NOMO-1 (cell line): ENCODE measurements around the gene SOAT2.
"Not testable (repeated sequence)": the region's sequence is repeated elsewhere in the genome, so short reads cannot be mapped to it uniquely, and the experiment has no call there.

Source experiments
- DNase-seq, 2 experiments: peaks; one replicate each; lab custom pipeline; 2025; ENCODE audit not compliant: unreplicated experiment in 2 of 2; lab: John Stamatoyannopoulos, UW

The SOAT2 gene

DNA sequence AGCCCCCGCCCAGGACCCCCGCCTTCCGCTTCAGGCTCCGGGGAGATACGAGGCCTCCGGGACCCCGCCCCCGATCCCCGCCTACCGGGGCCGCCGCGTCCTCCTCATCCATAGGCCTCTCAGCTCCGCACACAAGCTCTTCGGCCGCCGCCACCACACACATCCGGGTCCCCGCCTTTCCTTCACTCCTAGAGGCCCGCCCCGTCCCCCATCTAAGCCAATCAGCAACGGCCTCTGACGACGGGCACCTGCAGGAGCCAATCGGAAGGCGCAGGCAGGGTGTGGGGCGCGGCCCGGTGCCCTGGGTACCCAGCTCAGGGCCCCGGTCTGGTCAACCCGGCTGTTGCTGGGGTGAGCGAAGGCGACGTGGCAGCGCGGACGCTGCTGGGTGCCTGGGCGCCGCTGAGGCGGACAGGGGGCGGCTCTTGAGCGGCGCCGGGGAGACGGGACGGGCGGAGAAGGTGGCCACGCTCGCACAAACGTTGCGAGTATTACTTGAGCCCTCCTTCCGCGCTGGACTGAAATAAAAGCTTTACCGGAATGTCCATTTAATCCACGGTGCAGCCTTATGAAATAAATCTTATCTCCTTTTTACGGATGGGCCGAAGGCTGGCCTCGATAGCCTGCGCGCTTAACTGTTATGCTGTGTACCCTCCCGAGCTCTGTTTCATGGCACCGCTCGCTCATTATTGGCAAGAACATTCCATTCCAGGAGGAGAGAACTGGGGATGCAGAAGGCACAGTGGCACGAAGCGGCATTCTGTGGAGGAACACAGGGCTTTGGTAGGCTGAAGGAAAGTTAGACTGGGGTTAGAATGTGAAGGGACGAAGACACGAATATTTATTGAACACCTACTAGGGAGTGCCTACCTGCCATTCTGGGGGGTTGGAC is 23.8 kb upstream of the SOAT2 start, which contains the start of gene SPRYD3:
Gene SPRYD3, minus strand, starts transcription at position 165 of the 892 bp plus-strand sequence. Its CDS starts 57 bp downstream, at position 108.
- DNase-seq, result peak; percentile 91 to 96

DNA sequence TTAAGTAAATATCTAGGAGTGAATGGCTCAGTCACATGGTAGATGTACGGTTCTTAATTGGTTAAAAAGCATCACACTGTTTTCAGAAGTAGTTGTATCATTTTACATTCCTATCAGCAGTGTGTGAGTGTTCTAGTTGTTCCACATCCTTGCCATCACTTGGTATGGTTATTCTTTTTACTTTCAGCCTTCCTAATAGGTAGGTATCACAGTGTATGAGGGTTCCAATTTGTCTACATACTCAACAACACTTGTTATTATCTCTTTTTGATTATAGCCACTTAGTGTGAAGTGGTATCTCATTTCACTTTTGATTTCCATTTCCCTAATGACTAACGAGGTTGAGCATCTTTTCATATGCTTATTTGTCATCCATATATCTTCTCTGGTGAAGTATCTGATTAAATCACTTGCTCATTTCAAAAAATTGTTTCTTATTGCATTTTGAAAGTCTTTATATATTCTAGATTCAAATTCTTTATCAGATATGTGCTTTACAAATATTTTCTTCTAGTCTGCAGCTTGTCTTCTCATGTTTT is 20.6 kb upstream of the SOAT2 start:
- no peak for DNase-seq

DNA sequence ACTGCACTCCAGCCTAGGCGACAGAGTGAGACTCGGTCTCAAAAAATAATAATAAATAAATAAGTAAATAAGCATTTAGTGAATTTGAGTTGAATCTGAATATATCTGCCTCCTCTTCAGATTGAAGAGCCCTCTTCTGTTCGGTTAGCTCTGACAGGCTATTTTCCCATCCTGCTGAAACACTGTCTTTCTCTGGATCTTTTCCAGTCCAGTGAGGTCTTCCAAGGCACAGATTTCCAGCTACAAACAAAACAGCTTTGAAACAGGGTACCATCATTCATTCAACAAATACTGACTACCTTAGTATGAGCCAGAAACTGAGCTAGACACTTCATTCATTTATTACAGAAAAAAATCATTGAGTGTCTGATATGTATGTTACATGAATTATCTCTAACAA is 16.9 kb upstream of the SOAT2 start:
- no peak for DNase-seq

DNA sequence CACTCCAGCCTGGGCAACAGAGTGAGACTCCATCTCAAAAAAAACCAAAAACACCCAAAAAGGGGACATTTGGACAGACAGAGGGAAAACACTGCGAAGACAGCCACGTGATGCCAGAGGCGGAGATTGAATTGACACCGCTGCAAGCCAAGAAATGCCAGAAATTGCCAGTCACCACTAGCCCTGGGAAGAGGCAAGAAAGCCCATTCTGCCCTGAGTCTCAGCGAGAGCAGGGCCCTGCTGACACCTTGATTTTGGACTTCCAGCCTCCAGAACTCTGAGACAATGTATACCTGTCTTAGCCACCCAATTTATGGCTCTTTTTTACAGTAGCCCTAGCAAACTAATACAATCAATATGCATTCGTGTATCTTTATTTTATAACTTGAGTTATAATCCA is 13.2 kb upstream of the SOAT2 start:
- DNase-seq, result no peak

DNA sequence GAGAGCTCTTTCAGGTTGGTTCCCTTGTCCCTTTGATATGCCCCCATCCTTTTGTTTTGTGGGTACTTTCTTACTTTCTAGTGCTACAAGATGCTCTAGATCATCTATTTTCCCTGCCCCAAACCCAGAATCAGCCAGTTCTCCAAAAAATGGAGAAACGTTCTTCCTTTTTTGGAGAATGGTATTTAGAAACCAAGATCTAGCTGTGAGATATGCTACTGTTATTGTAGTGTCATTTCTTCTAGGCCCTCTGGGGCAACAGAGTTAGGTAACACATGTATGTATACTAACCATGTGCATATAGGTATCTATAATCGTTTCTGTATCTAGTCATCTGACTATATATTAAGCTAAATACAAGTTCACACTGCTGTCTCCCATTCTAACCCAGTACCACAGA is 12.7 kb upstream of the SOAT2 start:
- DNase-seq, result no peak

DNA sequence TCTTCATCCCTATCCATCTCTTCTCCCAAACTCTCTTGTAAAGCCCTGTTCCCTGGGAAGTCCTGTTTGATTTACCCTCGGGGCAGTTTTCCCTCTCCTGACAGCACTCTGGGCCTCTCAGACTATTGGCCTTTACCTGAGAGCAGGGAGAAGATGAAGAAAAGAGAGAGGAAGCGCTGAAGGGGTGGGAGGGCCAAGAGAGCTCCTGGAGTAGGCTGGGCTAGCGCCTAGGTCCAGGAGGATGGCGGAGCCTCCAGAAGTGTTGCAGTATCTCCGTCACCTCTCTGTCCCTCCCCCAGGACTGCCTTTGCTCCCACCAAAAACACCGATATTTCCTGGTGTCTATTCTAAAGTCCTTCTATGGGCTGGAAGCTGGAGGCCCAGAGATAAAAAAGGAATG is 11.5 kb upstream of the SOAT2 start:
- no peak for DNase-seq

DNA sequence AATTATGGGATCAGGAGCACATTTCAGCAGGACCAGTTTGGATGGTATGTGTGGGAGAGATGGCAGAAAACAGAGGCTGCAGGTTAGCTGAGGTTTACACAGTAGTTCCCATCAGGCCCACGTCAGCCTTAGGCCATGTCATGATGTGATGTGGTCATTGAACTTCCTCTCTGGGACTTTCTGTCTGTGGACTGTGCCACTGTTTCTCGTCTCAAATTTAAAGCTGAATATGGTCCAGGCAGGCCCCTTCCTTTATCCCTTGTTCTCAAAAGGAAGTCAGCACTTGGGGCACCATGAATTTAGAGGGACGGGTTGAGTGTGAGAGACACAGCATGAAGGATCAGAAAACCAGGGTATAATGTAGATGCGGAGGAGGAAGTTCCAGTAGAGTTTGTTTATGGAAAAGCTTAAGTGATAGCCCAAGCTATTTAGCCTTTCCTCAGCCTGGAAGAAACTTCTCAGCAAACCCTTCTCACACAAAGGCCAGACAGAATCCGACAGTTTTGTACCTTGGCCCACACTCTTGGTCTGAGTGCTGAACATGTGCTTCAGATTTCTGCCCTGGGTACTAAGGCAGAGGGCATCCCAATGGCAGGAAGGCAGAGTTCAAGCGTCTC is 9.4 kb upstream of the SOAT2 start:
- peak; percentile 22 to 69 for DNase-seq

DNA sequence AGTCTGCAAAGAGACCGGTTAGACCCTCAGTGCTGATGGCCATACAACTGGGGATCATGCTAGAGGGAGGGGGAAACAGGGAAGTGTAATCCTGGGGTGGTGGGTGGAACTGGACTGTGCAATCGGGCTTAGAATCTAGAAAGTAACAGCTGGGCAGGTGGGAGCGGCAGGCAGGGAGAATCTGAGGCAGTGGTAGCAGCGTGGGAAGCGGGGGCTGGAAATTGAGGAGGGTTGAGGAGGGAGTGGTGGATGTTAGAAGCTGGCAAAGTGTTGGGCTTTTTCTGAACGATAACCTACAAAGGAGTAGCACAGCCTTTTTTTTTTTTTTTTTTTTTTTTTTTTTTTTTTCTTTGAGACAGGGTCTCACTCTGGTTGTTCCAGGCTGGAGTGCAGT is 8.9 kb upstream of the SOAT2 start:
- DNase-seq, result no peak

DNA sequence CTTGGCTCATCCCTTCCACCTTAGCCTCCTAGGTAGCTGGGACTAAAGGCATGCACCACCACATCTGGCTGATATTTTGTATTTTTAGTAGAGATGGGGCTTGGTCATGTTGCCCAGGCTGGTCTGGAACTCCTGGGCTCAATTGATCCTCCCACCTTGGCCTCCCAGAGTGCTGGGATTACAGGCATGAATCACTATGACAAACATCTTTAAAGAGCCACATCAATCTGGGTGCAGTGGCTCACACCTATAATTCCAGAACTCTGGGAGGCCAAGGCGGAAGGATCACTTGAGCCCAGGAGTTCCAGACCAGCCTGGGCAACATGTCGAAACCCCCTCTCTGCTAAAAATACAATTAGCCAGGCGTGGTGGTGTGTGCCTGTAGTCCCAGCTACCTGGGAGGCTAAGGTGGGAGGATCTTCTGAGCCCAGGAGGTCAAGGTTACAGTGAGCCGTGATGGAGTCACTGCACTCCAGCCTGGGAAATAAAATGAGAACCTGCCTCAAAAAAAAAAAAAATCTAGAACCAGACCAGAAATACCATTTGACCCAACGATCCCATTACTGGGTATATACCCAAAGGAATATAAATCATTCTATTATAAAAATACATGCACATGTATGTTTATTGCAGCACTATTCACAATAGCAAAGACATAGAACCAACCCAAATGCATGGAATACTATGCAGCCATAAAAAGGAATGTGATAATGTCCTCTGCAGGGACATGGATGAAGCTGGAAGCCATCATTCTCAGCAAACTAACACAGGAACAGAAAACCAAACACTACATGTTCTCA is 8.3 kb upstream of the SOAT2 start:
- not testable (repeated sequence) for DNase-seq

DNA sequence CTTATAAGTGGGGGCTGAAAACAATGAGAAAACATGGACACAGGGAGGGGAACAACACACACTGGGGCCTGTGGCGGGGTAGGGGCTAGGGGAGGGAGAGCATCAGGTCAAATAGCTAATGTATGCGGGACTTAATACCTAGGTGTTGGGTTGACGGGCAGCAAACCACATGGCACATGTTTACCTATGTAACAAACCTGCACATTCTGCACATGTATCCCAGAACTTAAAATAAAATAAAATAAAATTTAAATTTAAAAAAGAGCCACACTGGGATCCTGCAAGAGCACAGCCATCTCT is 7.7 kb upstream of the SOAT2 start:
- DNase-seq, result not testable (repeated sequence)

DNA sequence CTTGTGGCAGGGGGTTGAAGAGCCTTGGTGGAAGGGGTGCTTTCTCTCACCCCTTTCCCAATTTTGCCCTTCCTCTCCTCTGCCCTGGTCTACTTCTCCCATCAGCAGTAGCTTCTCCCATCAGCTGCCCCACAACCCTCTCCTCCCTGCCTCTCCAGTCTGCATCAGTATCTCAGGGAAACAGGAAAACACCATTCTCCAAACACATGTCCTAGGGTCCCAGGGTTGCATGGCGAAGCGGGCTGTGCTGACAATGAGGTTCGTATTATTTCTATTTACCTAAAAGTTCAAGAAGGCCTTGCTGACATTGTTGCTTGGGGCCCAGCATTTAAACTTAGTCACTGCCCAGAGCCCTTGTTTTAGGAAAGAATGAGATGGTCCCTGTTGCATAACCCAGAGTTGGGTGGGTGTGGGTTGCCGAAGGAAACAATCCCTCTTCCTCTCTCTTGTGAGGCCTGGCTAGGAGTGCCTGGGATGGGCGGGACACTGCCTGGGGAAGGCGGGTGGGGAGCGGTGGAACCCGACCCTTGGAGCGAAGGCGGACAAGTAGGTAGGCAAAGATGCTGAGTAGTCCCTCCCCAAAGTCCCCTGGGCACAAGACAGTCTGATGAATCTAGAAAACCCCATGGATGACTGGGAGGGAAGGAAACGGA is 7.1 kb upstream of the SOAT2 start:
- no peak for DNase-seq

DNA sequence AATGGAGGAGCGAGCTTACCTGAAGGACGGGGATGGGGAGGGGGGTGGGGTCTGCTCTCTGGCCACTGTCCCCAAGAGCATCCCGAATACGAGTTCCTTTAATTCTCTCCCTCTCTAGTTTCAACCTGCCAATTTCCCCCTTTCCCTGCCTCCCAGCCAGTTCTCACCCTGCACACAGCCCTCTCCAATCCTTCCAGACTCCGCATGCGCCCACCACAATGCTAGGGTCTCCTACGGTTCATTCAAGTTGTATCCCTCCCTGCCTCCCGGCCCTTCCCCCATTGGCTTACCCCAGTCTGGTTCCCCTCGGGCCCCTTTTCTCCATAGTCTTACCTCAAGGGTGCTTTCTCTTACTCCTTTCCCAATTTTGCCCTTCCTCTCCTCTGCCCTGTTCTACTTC is 6.5 kb upstream of the SOAT2 start:
- DNase-seq, result no peak

DNA sequence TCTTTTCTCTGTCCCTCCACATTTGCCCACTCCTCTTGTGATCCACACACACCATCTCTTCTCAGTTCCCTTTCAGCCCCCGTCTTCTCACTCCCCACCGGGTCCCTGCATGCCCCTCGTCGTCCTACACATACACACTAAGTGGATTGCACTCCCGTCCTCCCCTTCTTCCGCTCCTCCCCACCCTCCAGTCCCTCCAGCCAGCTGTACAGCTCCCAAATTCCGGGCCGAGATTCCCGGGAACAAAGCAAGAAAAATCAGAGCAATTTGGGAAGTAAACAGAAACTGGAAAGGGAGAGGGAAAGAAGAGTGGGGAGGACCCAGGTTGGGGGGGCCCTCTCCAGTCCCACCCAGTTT is 6.1 kb upstream of the SOAT2 start:
- no peak for DNase-seq

DNA sequence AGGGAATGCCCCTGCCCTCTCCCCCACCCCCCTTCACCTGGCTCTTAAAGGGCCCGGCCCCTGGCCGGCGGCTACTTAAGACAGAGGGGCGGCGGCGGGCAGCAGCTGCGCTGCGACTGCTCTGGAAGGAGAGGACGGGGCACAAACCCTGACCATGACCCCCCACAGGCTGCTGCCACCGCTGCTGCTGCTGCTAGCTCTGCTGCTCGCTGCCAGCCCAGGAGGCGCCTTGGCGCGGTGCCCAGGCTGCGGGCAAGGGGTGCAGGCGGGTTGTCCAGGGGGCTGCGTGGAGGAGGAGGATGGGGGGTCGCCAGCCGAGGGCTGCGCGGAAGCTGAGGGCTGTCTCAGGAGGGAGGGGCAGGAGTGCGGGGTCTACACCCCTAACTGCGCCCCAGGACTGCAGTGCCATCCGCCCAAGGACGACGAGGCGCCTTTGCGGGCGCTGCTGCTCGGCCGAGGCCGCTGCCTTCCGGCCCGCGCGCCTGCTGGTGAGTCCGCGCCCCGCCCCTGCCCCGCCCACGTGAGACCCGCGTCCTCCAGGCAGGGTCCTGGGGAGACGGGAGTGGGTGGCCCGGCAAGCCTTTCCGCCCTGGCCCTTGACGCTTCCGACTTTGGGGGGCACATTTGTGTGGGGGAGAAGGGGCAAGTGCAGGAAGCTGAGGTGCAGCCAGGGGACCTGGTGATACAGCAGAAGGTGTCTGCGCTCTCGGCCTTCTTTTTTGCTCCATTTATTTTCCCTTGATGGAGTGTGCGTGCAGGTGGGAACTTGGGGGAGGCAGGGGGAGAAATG is 5.5 kb upstream of the SOAT2 start, which contains the start of gene IGFBP6:
Gene IGFBP6, plus strand, starts transcription at position 104 of the 790 bp plus-strand sequence. Its CDS starts 51 bp downstream, at position 155.
- peak; percentile 25 for DNase-seq

DNA sequence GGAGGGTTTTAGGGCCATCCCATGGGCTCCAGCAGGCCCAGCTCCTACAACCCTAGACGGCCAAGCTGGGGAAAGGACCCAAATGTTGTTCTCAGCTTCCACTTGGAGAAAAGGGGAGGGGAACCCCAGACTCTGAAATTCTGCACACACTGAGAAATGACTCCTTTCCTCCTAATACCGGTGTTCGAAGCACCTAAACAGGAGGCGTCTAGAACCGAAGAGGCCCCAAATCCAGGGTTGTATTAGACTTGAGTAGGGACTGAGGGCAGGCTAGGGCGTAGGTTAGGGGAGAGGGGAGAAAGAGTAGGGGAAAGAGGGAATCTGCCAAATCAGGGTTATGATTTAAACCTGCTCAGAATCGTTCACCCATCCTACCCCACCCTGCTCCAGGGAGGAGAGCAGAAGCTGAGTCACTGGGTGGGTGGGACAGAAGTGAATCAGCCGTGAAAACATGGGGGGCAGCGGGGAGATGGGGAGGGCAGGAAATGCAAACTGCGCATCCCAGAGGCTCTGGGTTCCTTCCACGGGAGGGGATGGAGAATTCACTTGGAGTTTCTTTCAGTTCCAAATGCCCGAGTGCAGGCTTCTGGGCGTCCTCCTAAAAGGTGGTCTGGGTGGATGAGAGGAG is 4.8 kb upstream of the SOAT2 start:
- DNase-seq, result no peak

DNA sequence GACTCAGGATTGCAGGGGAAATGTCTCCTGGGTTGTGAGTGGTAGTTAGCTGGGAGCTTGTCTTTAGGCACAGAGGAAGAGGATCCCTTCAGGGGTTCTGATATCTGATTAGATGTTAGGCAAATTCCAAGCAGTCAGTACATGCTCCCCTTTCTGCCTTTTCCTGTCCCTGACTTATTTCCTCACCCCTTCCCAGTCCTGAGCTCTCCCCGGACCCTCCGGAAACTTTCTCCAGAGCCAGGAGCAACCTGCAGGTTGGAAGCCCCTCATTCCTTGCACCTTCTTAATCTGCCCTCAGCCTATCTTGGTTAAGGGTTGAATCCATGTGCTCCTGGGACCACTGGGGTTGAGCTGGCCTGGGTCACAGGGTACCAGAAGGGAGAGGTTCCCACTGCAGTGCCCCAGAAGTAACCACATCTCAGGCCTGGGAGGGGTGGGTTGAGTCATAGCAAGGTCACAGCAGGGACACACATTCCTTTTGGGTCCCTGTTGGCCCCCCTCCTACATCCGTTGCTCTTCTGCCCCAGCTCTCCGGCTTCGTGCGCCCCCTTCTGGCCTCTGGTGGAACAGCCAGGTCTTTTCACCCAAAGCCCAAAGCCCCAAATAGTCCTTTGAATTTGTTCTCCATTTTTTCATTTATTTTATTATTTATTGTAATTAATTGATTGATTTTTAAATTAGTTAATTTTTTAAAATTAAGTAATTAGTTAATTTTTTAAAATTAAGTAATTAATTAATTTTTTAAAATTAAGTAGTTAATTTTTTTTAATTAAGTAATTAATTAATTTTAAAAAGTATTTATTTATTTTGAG is 4.0 kb upstream of the SOAT2 start:
- peak; percentile 78 to 85 for DNase-seq

DNA sequence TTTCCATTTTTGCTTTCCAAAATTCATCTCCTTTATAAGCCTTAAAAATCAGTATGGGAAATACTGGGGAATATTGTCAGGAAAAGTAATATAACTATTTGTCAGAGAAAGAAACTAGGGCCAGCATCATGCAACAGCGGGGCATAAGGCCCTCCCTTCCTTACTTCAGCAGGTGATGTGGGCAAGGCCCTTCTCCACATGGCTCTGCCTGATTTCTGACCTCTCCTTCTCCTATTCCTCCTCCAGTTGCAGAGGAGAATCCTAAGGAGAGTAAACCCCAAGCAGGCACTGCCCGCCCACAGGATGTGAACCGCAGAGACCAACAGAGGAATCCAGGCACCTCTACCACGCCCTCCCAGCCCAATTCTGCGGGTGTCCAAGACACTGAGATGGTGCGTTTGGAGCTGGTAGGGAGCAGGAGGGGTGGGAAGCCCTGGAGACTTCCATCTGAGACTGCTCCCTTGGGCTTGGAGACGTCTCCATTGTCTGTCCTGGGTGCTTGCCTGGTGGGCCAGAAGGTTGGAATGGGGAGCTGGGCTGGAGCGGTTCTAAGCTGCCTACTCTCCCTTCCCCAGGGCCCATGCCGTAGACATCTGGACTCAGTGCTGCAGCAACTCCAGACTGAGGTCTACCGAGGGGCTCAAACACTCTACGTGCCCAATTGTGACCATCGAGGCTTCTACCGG is 2.7 kb upstream of the SOAT2 start:
- no peak for DNase-seq

DNA sequence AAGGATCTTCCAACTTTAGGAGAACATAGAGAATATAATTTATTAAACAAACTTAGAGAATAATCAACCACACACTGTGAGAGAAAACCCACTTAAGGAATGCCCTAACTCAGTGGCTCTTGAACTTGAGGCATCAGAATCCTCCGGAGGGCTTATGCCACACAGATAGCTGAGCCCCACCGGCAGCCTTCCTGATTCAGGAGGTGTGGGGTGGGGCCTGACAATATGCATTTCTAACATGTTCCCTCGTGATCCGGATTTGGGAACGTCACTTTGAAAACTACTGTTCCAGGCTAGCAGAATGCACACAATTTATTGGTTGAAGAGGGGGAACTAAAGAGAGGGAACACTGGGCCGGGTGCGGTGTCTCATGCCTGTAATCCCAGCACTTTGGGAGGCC is 2.0 kb upstream of the SOAT2 start:
- DNase-seq, result no peak
